GM19324 (cell line): ENCODE data around the gene RNU6-1.

Experiments used
- ATAC-seq: cut with Tn5 transposase; IDR thresholded peaks from one replicate; pipeline ENCODE4 v1.9.1; 2021; ENCODE audit warnings: mild to moderate bottlenecking, moderate library complexity; ENCODE audit not compliant: unreplicated experiment, low FRiP score

RNU6-1 gene

GRCh38 chr15:67859331-67859946 lies 19.6 kb upstream of the RNU6-1 start:
- ATAC-seq, result no peak

- no peak for ATAC-seq
Observed at GRCh38 chr15:67857220-67857619, 17.4 kb upstream of the RNU6-1 start.

GRCh38 chr15:67855842-67856241 lies 16.0 kb upstream of the RNU6-1 start:
- no peak for ATAC-seq

GRCh38 chr15:67854358-67854757 lies 14.5 kb upstream of the RNU6-1 start:
- no peak for ATAC-seq

- no peak for ATAC-seq
Observed at GRCh38 chr15:67853454-67853853, 13.6 kb upstream of the RNU6-1 start.

GRCh38 chr15:67852418-67852817 lies 12.6 kb upstream of the RNU6-1 start:
- no peak for ATAC-seq

- ATAC-seq, result no peak
Observed at GRCh38 chr15:67850994-67851571, 11.2 kb upstream of the RNU6-1 start.

GRCh38 chr15:67850336-67850735 lies 10.5 kb upstream of the RNU6-1 start:
- ATAC-seq, result no peak

- no peak for ATAC-seq
Observed at GRCh38 chr15:67849538-67849937, 9.7 kb upstream of the RNU6-1 start.

- ATAC-seq, result no peak
Observed at GRCh38 chr15:67845974-67846373, 6.1 kb upstream of the RNU6-1 start.

GRCh38 chr15:67843571-67844387 lies 3.9 kb upstream of the RNU6-1 start:
- ATAC-seq, result no peak

- no peak for ATAC-seq
Observed at GRCh38 chr15:67843092-67843501, 3.3 kb upstream of the RNU6-1 start.

GRCh38 chr15:67841513-67841762 lies 1.6 kb upstream of the RNU6-1 start:
- no peak for ATAC-seq

- ATAC-seq, result no peak
Observed at GRCh38 chr15:67840749-67841512, 1.1 kb upstream of the RNU6-1 start.

- no peak for ATAC-seq
Observed at GRCh38 chr15:67839499-67839928, 331 bp downstream of the RNU6-1 start.

GRCh38 chr15:67838789-67839332 lies 984 bp downstream of the RNU6-1 start:
- ATAC-seq, result no peak

GRCh38 chr15:67836955-67837354 lies 2.9 kb downstream of the RNU6-1 start:
- ATAC-seq, result no peak

GRCh38 chr15:67836477-67836876 lies 3.4 kb downstream of the RNU6-1 start:
- no peak for ATAC-seq

GRCh38 chr15:67836134-67836455 lies 3.8 kb downstream of the RNU6-1 start:
- ATAC-seq, result no peak

- ATAC-seq, result no peak
Observed at GRCh38 chr15:67835297-67836133, 4.3 kb downstream of the RNU6-1 start.
